Measurements from ENCODE around the gene ADAP2.
A peak's percentile ranks its signal among the peaks of the same experiment; 100 is the strongest.
"Not testable (repeated sequence)": the region's sequence is repeated elsewhere in the genome, so short reads cannot be mapped to it uniquely, and the experiment has no call there.

The ADAP2 gene

DNA sequence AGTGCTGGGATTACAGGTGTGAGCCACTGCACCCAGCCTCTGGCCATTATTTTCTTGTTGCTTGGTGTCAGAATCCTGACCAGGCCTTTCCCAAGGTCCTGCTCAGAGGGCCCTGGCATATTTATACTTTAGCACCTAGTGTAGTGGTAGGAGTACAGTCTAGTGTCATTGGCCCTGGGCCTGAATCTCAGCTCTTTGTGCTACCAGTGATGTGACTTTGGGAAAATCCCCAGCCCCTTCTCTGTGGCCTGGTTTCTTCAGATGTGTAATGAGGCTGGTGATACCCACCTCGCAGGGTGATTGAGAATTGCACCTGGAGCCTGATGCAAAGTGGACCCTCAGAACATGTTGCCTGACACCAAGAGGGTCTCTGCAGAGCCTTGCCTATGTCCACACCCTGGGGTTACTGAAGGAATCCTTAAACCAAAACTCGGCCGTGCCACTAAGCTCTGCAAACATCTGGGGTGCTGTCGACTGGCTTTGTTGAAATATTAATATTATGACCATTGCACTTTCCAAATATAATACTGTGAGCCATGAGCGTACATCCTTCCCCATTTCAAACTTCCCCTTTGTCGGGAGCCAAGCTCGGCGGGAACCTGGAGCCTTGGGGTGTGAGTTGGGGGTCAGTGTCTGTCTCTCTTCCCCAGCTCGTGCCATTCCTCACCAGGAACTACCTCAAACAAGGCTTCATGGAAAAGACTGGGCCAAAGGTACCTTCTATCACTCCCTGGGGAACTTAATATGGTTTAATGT is 31.1 kb downstream of the ADAP2 start:
- peak; percentile 48 for ATAC-seq
- Mint-ChIP-seq H3K27ac (peak overlapping the region; percentile 86), H3K9me3 (no peaks in the 10 kb centered on the region), H3K4me1 (peaks cover 50% of the 10 kb centered on the region), H3K27me3 (no peaks in the 10 kb centered on the region), H3K4me3 (no peak overlapping the region), H3K36me3 (peaks cover 47% of the 10 kb centered on the region)

- Mint-ChIP-seq H3K36me3 (peaks cover 42% of the 10 kb centered on the region), H3K27ac (peak overlapping the region; percentile 86), H3K4me1 (peaks cover 64% of the 10 kb centered on the region)
Measured at GRCh38 chr17:30954046-30954830, 32.5 kb downstream of the ADAP2 start.

DNA sequence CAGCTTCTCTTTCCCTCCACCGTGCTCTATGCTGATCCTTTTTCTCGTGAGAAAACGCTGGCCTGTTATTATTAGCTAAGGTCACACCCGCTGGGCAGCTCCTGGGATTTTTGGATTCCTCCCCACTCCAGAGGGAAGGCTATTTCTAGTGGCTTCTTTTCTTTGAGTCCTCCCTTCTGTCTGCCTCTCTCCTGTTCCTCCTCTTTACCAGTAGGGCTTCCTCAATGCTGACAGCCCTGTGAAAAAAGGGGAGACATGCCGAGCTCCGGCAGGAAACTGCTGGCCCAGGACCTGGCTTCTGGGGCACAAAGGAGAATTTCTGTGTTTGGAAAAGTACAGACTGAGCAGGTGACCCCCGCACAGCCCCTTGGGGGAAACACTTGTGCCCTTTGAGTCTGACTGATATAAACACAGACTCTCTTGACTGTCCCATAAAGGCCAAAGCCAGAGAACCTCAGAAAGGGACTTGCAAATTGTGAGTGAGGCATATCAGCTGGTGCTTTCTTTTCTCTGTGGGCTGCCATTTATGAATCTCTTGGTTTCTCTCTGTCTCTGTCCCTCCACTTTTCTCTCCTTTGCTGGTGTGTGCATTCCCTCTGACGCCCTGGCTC is 35.1 kb downstream of the ADAP2 start:
- Mint-ChIP-seq H3K9me3 (no peaks in the 10 kb centered on the region), H3K4me3 (no peak overlapping the region), H3K36me3 (peaks cover 36% of the 10 kb centered on the region), H3K4me1 (peaks cover 88% of the 10 kb centered on the region), H3K27me3 (no peaks in the 10 kb centered on the region), H3K27ac (peak overlapping the region; percentile 85)
- peak; percentile 17 for ATAC-seq

More at GRCh38 chr17:30954046-30954830, 32.5 kb downstream of the ADAP2 start:
- no peak overlapping the region for H3K4me3 Mint-ChIP-seq
- H3K9me3 Mint-ChIP-seq, result no peaks in the 10 kb centered on the region
- peak; percentile 7 for ATAC-seq
- no peaks in the 10 kb centered on the region for H3K27me3 Mint-ChIP-seq

DNA sequence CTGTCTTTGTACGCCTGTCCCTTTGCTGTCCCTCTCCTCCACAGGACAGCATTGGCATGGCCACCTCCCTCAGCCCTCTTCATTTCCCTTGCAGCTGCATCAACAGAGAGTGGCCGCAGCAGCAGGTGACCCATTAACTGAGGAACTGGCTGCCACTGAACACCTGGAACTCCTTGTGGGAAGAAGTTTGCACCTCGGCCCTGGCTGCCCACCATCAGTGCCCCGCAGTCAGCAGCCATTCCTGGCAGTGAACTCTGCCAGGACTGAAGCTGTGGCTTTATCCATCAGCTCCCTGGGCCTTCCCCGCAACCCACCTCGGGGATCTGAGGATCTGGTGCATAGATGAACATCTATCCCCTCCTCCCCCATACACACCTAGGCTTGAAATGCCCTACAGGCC is 36.0 kb downstream of the ADAP2 start:
- Mint-ChIP-seq H3K9me3 (no peaks in the 10 kb centered on the region), H3K4me3 (peak overlapping the region; percentile 24), H3K4me1 (peaks cover 87% of the 10 kb centered on the region), H3K27me3 (no peaks in the 10 kb centered on the region), H3K36me3 (peaks cover 27% of the 10 kb centered on the region), H3K27ac (peak overlapping the region; percentile 85)
- peak; percentile 17 for ATAC-seq

GRCh38 chr17:30958187-30958586 is 36.4 kb downstream of the ADAP2 start:
- H3K36me3 Mint-ChIP-seq, result peaks cover 27% of the 10 kb centered on the region
- H3K4me3 Mint-ChIP-seq, result peak overlapping the region; percentile 24
- no peaks in the 10 kb centered on the region for H3K27me3 Mint-ChIP-seq
- H3K9me3 Mint-ChIP-seq, result no peaks in the 10 kb centered on the region
- H3K27ac Mint-ChIP-seq, result peak overlapping the region; percentile 85
- H3K4me1 Mint-ChIP-seq, result peaks cover 82% of the 10 kb centered on the region
- ATAC-seq, result peak; percentile 80

DNA sequence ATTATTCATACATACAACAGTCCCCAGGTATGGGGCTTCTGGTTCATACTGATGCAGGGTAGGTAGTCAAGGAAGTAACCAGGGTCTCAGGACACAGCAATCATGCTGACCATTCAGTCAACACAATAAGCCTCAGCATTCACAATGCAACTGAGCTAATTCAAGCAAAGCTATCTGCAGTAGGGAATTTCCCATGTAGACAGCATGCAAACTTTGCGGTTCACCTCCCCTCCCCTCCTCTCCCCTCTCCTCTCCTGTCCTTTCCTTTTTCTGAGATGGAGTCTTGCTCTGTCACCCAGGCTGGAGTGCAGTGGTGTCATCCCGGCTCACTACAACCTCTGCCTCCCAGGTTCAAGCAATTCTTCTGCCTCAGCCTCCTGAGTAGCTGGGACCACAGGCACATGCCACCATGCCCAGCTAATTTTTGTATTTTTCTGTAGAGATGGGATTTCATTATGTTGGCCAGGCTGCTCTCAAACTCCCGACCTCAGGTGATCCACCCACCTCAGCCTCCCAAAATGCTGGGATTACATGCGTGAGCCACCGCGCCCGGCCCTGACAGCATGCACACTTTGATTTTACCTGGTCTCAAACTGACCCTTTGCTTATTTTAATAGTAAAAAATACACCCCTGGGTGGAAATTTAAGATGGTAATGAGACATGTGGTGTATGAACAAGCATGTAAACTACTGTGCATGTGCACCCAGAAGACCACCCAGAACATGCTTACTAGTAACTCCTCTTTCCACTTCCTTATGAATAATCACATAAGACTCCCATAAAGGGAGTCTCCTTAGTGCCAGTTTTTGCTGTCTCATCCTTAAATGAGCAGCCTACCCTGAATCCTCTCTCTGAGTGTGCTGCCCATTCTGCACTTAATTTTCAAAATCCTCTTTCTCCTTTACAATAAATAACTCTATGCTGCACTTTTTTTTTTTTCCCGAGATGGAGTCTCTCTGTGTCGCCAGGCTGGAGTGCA is 39.8 kb downstream of the ADAP2 start:
- peak overlapping the region; percentile 61 for H3K27ac Mint-ChIP-seq
- H3K4me3 Mint-ChIP-seq, result peak overlapping the region; percentile 69
- H3K9me3 Mint-ChIP-seq, result no peaks in the 10 kb centered on the region
- H3K27me3 Mint-ChIP-seq, result no peaks in the 10 kb centered on the region
- peak; percentile 81 for ATAC-seq
- H3K36me3 Mint-ChIP-seq, result peaks cover 13% of the 10 kb centered on the region
- H3K4me1 Mint-ChIP-seq, result peaks cover 61% of the 10 kb centered on the region

DNA sequence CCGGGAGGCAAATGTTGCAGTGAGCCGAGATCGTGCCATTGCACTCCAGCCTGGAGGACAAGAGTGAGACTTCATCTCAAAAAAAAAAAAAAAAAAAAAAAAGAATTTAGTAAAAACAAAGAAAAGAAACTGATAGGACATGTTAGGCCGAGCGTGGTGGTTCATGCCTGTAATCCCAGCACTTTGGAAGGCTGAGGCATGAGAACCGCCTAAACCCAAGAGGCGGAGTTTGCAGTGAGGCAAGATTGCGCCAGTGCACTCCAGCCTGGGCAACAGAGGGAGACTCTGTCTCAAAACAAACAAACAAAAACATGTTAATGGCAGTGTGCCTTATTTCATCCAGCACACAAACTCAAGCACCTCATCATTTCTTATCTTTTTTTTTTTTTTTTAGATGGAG is 42.6 kb downstream of the ADAP2 start:
- H3K4me3 Mint-ChIP-seq, H3K27ac Mint-ChIP-seq, ATAC-seq, H3K27me3 Mint-ChIP-seq, H3K9me3 Mint-ChIP-seq, H3K36me3 Mint-ChIP-seq: not testable (repeated sequence)
- peaks cover 48% of the 10 kb centered on the region for H3K4me1 Mint-ChIP-seq

DNA sequence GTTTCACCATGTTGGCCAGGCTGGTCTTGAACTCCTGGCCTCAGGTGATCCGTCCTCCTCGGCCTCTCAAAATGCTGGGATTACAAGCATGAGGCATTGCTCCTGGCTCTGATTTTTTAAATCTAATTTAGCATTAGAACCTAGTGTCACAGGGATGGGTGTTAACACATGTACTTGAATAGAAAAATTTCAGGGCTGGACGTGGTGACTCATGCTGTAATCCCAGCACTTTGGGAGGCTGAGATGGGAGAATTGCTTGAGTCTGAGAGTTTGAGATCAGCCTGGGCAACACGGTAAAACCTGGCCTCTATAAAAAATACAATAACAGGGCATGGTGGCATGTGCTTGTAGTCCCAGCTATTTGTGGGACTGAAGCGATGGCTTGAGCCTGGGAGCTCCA is 43.1 kb downstream of the ADAP2 start:
- no peak overlapping the region for H3K27ac Mint-ChIP-seq
- ATAC-seq, result no peak

GRCh38 chr17:30965686-30966085 is 43.9 kb downstream of the ADAP2 start:
- H3K27ac Mint-ChIP-seq, result no peak overlapping the region
- H3K4me3 Mint-ChIP-seq, result no peak overlapping the region
- H3K4me1 Mint-ChIP-seq, result peaks cover 48% of the 10 kb centered on the region
- no peaks in the 10 kb centered on the region for H3K36me3 Mint-ChIP-seq
- no peaks in the 10 kb centered on the region for H3K27me3 Mint-ChIP-seq
- no peaks in the 10 kb centered on the region for H3K9me3 Mint-ChIP-seq
- ATAC-seq, result no peak

More for the DNA sequence above, 43.1 kb downstream of the ADAP2 start:
- Mint-ChIP-seq H3K27me3 (no peaks in the 10 kb centered on the region), H3K4me1 (peaks cover 48% of the 10 kb centered on the region), H3K36me3 (no peaks in the 10 kb centered on the region), H3K4me3 (no peak overlapping the region), H3K9me3 (no peaks in the 10 kb centered on the region)

DNA sequence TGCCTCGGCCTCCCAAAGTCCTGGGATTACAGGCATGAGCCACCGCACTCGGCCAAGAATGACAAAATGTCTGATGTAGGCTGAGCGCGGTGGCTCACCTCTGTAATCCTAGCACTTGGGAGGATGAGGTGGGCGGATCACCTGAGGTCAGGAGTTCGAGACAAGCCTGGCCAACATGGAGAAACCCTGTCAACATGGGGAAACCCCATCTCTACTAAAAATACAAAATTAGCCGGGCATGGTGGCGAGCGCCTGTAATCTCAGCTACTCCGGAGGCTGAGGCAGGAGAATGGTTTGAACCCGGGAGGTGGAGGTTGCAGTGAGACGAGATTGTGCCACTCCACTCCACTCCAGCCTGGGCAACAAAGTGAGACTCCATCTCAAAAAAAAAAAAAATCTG is 46.2 kb downstream of the ADAP2 start:
- H3K27ac Mint-ChIP-seq, result peak overlapping the region; percentile 100
- peak overlapping the region; percentile 79 for H3K4me3 Mint-ChIP-seq

GRCh38 chr17:30969989-30970830 is 48.5 kb downstream of the ADAP2 start:
- H3K27me3 Mint-ChIP-seq, result no peaks in the 10 kb centered on the region
- peaks cover 3% of the 10 kb centered on the region for H3K9me3 Mint-ChIP-seq
- peak; percentile 35 for ATAC-seq

More for the DNA sequence above, 46.2 kb downstream of the ADAP2 start:
- H3K9me3 Mint-ChIP-seq, ATAC-seq, H3K27me3 Mint-ChIP-seq: not testable (repeated sequence)
- Mint-ChIP-seq H3K36me3 (peaks cover 13% of the 10 kb centered on the region), H3K4me1 (peaks cover 38% of the 10 kb centered on the region)

DNA sequence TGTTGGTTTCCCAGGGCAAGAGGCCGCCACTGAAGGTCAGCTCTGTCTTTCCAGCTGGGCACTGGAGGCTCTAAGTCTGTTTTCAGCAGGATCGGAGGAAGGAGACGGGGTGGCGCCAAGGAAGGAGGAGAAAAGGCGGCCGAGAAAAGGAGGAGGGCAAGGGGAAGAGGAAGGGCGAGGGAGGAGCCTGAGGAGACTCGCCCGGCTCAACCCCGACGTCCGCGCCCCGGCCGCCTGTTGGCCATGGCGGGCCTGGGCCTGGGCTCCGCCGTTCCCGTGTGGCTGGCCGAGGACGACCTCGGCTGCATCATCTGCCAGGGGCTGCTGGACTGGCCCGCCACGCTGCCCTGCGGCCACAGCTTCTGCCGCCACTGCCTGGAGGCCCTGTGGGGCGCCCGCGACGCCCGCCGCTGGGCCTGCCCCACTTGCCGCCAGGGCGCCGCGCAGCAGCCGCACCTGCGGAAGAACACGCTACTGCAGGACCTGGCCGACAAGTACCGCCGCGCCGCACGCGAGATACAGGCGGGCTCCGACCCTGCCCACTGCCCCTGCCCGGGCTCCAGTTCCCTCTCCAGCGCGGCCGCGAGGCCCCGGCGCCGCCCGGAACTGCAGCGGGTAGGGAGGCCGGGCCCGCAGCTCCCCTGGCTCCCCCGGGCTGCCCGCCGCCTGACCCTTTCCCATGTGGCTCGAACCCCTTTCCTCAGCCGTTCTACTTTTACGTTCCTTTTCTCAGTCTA is 49.3 kb downstream of the ADAP2 start, which contains the start of gene RNF135:
Gene RNF135, plus strand, starts transcription at position 209 of the 737 bp plus-strand sequence. Its CDS starts 35 bp downstream, at position 244.
- Mint-ChIP-seq H3K27me3 (no peaks in the 10 kb centered on the region), H3K9me3 (peaks cover 3% of the 10 kb centered on the region), H3K4me1 (peaks cover 45% of the 10 kb centered on the region), H3K4me3 (peak within 1 kb of the TSS; percentile 99), H3K36me3 (peaks cover 29% of the 10 kb centered on the region), H3K27ac (peak within 1 kb of the TSS; percentile 100)
- peak; percentile 84 for ATAC-seq

More at GRCh38 chr17:30969989-30970830, 48.5 kb downstream of the ADAP2 start:
- H3K4me1 Mint-ChIP-seq, result peaks cover 45% of the 10 kb centered on the region
- peaks cover 21% of the 10 kb centered on the region for H3K36me3 Mint-ChIP-seq
- peak overlapping the region; percentile 99 for H3K4me3 Mint-ChIP-seq
- peak overlapping the region; percentile 100 for H3K27ac Mint-ChIP-seq
